Medulla oblongata (tissue), 1 donor: ENCODE measurements around the gene APBB1IP.
"Not testable (repeated sequence)": the region's sequence is repeated elsewhere in the genome, so short reads cannot be mapped to it uniquely, and the experiment has no call there.

Experiments
- DNase-seq: peaks from one replicate; pipeline ENCODE4 v3.0.0-alpha.2; 2015; ENCODE audit errors: extremely low spot score

Gene APBB1IP

DNA sequence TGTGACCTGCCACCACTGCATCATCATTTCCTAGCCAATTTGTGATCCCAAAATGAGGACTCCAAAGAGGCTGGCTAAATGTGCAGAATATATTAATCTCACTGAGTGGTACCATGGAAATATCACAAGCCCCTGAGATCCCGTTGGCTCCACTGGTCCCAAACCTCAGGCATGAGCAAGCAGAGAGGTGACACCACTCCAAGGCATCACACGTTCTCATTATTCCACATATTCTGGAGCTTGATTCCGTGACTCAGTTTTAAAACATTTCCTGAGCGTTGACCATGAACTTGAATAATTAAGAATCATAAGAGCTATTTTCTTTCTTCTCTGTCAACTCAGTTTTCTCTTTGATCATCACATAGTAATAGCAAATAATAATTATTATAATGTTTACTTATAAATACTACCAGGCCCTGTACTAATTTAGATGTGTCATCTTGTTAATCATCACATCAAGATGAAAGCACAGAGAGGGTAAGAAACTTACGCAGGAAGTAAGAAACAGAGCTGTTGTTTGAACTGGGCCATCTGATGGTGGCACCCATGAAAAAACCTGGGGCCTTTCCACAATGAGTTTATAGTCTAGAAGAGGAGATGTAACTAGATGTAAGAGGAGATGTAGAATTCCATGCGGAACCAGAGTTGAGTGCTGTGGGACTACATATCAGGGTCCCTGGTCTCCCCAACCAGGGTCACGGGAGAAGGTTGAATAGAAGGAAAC, 3.5 kb downstream of the APBB1IP start:
- no peak for DNase-seq

- no peak for DNase-seq
Observed at GRCh38 chr10:26445411-26446031, 7.4 kb downstream of the APBB1IP start.

GRCh38 chr10:26446258-26446657, 8.1 kb downstream of the APBB1IP start:
- no peak for DNase-seq

- DNase-seq, result no peak
Observed at GRCh38 chr10:26448292-26448691, 10.2 kb downstream of the APBB1IP start.

DNA sequence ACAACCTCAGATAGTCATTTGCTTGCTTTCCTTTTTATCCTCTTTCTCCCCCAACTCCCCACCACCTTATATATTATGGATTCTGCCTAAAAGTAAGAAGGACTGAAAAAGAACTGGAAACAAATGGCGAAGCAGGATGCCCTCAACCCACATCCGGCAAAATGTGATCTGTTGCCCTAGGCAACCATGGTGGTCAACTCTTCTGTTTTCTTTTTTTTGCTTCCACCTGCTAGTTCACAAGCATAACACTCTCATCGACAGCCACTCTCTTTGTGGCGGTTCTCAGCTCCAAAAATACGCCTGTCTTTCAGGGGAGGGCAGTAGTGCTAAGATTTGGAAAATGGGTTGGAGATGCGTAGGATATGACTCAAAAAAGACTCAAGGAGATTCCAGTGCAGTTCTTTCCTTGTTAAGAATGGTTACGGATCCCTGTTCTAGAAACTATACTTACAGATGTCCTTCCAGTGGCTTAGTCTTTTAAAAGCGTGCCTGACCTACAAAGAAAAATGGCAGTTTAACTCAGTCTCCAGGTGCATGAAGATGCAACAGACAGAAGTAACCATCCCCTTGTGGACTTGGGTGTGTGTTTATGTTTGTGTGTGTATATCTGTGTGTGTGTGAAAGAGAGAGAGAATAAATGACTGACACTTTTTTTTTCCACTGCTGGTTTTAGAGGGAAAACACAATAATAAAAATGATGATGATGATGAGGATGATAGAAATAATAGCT, 10.7 kb downstream of the APBB1IP start:
- DNase-seq, result no peak

DNA sequence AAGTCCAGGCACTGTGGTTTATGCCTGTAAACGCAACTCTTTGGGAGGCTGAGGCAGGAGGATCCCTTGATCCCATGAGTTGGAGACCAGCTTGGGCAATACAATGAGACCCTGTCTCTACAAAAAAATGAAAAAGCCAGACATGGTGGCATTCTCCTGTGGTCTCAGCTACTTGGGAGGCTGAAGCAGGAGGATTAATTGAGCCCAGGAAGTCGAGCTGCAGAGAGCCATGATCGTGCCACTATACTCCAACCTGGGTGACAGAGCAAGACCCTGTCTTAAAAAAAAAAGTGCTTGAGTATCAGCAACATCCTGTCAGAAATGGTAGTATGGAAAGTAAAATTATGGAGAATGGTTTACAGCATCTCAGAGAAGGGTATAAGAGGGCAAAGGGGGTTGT, 11.6 kb downstream of the APBB1IP start:
- no peak for DNase-seq

- DNase-seq, result no peak
Observed at GRCh38 chr10:26451903-26452302, 13.8 kb downstream of the APBB1IP start.

DNA sequence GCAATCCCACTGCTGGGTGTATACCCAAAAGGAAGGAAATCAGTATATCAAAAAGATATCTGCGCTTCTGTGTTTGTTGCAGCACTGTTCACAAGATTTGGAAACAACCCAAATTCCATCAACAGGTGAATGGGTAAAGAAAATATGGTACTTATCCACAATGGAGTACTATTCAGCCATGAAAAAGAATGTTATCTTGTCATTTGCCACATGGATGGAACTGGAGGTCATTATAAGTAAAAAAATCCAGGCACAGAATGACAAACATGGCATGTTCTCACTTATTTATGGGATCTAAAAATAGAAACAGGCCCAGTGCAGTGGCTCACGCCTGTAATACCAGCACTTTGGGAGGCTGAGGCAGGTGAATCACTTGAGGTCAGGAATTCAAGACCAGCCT, 15.7 kb downstream of the APBB1IP start:
- DNase-seq, result no peak

DNA sequence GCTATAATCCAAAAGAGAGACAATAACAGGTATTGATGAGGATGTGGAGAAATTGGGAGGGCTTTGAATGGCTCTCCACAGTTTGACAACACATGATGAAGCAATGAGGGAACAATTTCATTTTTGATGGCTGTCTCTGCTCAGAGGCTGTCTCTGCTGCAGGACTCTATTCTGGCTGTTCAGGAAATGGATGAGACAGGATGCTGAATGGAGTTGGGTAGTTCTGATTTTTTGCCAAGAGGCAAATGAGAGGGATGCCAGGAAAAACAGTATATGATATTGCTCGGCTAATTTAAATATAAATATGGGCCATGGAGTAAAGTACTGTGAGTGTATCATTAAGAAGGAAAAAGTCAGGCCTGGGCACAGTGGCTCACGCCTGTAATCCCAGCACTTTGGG, 16.8 kb downstream of the APBB1IP start:
- DNase-seq, result no peak

DNA sequence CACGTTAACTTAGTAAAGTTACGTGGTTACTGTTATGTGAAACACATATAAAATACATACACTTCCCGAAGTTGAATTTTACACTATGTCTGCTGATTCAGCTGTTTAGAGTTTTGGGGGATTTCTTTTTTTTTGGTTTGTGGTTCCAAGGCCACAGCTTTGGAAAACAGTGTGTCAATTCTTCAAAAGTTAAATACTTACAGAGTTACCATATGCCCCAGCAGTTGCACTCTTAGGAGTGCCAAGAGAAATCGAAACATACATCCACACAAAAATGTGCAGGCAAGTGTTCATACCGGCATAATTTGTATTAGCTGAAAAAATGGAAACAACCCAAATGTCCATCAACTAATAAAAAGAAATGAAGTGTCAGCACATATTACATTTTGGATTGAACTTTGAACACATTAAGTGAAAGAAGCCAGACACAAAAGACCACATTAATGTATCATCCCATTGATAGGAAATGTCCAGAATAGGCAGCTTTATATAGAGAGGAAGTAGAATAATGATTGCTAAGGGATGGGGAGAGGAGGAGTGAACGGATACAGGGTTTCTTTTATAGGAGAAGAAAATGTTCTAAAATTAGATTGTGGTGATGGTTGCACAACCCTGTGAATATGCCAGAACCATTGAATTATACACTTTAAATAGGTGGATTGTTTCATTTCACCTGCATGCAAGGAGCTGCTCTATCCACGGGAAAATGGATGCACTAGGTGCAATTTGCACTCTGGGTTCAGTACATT, 17.6 kb downstream of the APBB1IP start:
- DNase-seq, result no peak

DNA sequence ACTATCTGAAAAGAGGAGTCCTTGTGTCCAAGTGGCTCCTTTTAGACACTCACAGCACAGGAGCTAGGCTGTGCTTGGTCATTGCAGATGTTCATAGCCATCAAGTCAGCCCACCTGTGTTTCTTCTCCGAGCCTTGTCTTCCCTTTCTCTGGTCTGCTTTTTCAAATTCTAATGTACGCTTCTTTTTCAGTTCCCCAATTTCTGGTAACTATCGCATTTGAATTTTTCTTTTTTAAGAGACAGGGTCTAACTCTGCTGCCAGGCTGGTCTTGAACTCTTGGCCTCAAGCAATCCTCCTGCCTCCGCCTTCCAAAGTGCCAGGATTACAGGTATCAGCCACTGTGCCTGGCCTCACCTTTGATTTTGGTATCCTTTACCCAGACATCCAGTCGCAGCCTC, 18.9 kb downstream of the APBB1IP start:
- DNase-seq, result no peak

DNA sequence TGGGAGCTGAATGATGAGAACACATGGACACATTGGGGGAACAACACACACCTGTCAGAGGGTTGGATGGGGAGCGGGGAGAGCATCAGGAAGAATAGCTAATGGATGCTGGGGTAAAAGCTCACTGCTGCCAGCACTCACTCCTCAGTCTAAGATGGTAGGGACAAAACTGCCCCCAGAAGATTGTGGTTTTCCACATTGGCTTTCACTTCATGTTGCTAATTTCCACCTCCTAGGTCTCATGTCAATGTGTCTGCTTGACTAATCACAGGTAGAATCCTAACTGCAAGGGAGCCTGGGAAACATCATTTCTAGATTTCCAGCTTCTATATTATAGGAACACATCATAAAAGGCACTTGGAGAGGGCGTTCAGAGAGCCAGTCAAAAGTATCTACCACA, 22.6 kb downstream of the APBB1IP start:
- DNase-seq, result no peak

DNA sequence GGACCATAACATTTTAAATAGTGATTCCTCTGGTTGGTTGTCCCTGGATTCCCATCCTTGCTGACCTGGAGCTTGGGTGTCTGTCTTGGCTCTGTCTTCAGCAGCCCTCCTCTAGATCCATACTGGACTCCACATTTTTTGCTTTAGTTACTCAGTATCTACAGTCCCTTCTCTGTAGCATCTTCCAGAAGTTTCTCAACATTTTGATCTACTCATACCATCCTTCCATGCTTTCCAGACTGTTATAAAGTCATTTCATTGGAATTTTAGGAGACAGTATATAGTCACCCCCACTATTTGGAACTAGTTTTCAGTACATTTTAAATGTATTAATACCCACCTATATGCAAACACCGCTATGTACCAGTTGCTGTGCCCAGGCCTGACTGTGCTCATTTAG, 25.8 kb downstream of the APBB1IP start:
- DNase-seq, result no peak

- no peak for DNase-seq
Observed at GRCh38 chr10:26464632-26465280, 26.6 kb downstream of the APBB1IP start.

DNA sequence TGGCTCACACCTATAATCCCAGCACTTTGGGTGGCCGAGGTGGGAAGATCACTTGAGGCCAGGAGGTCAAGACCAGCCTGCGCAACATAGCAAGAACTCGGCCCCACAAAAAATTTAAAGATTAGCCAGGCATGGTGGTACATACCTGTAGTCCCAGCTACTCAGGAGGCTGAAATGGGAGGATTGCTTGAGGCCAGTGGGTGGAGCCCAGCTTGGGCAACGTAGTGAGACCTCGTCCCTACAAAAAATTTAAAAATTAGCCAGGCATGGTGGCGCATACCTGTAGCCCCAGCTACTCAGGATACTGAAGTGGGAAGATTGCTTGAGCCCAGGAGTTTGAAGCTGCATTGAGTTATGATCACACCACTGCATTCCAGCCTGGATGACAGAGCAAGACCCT, 28.4 kb downstream of the APBB1IP start:
- not testable (repeated sequence) for DNase-seq

DNA sequence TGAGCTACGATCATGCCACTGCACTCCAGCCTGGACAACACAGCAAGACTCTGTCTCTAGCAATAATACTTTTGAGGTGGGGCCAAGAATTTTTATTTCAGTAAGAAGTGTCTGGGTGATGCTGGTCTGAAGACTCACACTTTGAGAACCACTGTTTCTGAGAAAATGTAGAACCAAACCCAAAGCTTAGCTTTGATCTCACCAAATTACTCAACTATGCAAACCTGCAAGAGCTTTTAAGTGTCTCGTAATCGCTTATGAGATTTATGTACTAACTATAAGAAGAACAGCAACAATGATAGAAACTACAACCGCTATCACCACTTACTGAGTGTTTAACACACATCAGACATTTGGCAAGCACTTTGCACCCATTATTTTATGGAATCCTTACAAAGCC, 29.5 kb downstream of the APBB1IP start:
- DNase-seq, result no peak

- DNase-seq, result no peak
Observed at GRCh38 chr10:26468291-26468690, 30.1 kb downstream of the APBB1IP start.

DNA sequence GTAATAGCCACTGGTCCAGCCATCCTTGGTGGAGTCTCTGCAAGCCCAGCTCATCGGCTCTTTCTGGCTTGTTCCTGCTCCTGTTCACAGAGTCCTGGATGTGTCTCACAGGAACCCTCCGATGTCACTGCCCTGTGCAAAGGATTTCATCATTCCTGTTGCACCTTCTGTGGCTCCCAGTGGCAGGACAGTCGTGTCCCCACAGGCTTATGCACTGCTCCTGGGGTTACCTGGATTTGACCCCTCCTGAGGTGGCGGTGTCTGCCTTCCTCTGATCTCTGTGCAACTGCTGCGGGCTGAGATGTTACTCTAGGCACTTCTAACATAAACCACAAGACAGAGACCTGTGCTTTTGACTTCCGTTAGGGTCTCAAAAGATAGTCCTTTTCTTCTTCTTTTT, 30.6 kb downstream of the APBB1IP start:
- DNase-seq, result no peak

GRCh38 chr10:26472492-26472778, 34.3 kb downstream of the APBB1IP start:
- DNase-seq, result no peak

- DNase-seq, result no peak
Observed at GRCh38 chr10:26474026-26474425, 35.9 kb downstream of the APBB1IP start.

DNA sequence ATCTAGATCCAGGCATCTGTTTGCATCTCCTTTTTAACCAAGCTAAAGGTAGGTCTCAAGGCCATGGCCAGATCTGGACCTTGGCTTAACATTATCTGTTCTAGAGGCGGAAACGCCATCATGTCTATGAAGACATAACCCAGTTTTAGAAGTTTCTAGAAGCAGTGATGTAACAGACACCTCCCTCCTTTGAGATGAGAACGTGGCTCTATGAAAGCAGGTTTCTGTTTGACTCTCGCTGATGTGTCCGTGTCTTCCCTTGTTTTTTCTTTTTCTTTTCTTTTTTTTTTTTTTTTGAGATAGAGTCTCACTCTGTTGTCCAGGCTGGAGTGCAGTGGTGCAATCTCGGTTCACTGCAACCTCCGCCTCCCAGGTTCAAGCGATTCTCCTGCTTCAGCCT, 36.7 kb downstream of the APBB1IP start:
- DNase-seq, result not testable (repeated sequence)

- DNase-seq, result no peak
Observed at GRCh38 chr10:26475386-26475785, 37.2 kb downstream of the APBB1IP start.
